GM21381 (cell line): ENCODE measurements around the gene IGF2BP2.

Experiments
- ATAC-seq: cut with Tn5 transposase; IDR thresholded peaks from one replicate; pipeline ENCODE4 v1.9.1; 2021; ENCODE audit warnings: mild to moderate bottlenecking, moderate library complexity; ENCODE audit not compliant: unreplicated experiment

The IGF2BP2 gene

GRCh38 chr3:185767002-185767688 lies 57.7 kb downstream of the IGF2BP2 start:
- ATAC-seq, result no peak

GRCh38 chr3:185766329-185767001 lies 58.4 kb downstream of the IGF2BP2 start:
- no peak for ATAC-seq

GRCh38 chr3:185764980-185765370 lies 59.9 kb downstream of the IGF2BP2 start:
- no peak for ATAC-seq

GRCh38 chr3:185764163-185764979 lies 60.5 kb downstream of the IGF2BP2 start:
- ATAC-seq, result no peak

GRCh38 chr3:185763347-185764005 lies 61.4 kb downstream of the IGF2BP2 start:
- ATAC-seq, result no peak

- no peak for ATAC-seq
Measured at GRCh38 chr3:185760550-185760949, 64.3 kb downstream of the IGF2BP2 start.

GRCh38 chr3:185760088-185760487 lies 64.8 kb downstream of the IGF2BP2 start:
- ATAC-seq, result no peak

GRCh38 chr3:185759512-185759911 lies 65.3 kb downstream of the IGF2BP2 start:
- ATAC-seq, result no peak

- ATAC-seq, result no peak
Measured at GRCh38 chr3:185758912-185759311, 65.9 kb downstream of the IGF2BP2 start.

- ATAC-seq, result no peak
Measured at GRCh38 chr3:185757176-185757575, 67.7 kb downstream of the IGF2BP2 start.

- no peak for ATAC-seq
Measured at GRCh38 chr3:185756477-185756876, 68.4 kb downstream of the IGF2BP2 start.

GRCh38 chr3:185754920-185755319 lies 69.9 kb downstream of the IGF2BP2 start:
- ATAC-seq, result no peak

- no peak for ATAC-seq
Measured at GRCh38 chr3:185753354-185753753, 71.5 kb downstream of the IGF2BP2 start.

- no peak for ATAC-seq
Measured at GRCh38 chr3:185750702-185751101, 74.1 kb downstream of the IGF2BP2 start.

- ATAC-seq, result no peak
Measured at GRCh38 chr3:185750015-185750414, 74.8 kb downstream of the IGF2BP2 start.

- no peak for ATAC-seq
Measured at GRCh38 chr3:185746470-185746869, 78.4 kb downstream of the IGF2BP2 start.

- no peak for ATAC-seq
Measured at GRCh38 chr3:185744997-185745843, 79.6 kb downstream of the IGF2BP2 start.

GRCh38 chr3:185741586-185741985 lies 83.3 kb downstream of the IGF2BP2 start:
- ATAC-seq, result no peak

GRCh38 chr3:185740133-185740532 lies 84.7 kb downstream of the IGF2BP2 start:
- ATAC-seq, result no peak

GRCh38 chr3:185739264-185739701 lies 85.6 kb downstream of the IGF2BP2 start:
- ATAC-seq, result no peak
